Measurements from ENCODE around the gene MCF2L.

The MCF2L gene

GRCh38 chr13:113047587-113047986, 78.6 kb downstream of the MCF2L start:
- H3K9ac ChIP-seq (ENCODE audit: low read length) = no peak overlapping the region
- H3F3A ChIP-seq (ENCODE audit: insufficient read depth) = no peaks in the 10 kb centered on the region
- no peak overlapping the region for H3K4me2 ChIP-seq (ENCODE audit: low read depth, low read length, poor library complexity, severe bottlenecking)
- H2AFZ ChIP-seq (ENCODE audit: low read depth, low read length, severe bottlenecking) = no peak overlapping the region
- TF ChIP-seq EZH2phosphoT487 (conservative IDR thresholded peaks at IDR 0.05; ENCODE audit: low read length) = no peak
- TF ChIP-seq CTCF (IDR thresholded peaks at IDR 0.05; ENCODE audit: insufficient read depth, low read length, poor library complexity, severe bottlenecking) = no peak
- H3K79me2 ChIP-seq (ENCODE audit: insufficient read depth, low read length) = no peaks in the 10 kb centered on the region
- H3K4me3 ChIP-seq (ENCODE audit: insufficient read depth, low read length, poor library complexity, severe bottlenecking) = no peak overlapping the region
- H3K27me3 ChIP-seq (ENCODE audit: low read length) = no peaks in the 10 kb centered on the region
- no peaks in the 10 kb centered on the region for H3K9me2 ChIP-seq (replicated peaks; ENCODE audit: insufficient read depth, low read length)
- H4K20me1 ChIP-seq (ENCODE audit: low read depth, low read length) = no peaks in the 10 kb centered on the region
- no peak overlapping the region for H3K27ac ChIP-seq (ENCODE audit: low read depth, low read length)
- no peaks in the 10 kb centered on the region for H3K9me3 ChIP-seq (ENCODE audit: insufficient read depth, low read length)
- no peaks in the 10 kb centered on the region for H3K36me3 ChIP-seq (ENCODE audit: low read length)

- H3K4me2 ChIP-seq (ENCODE audit: low read depth, low read length, poor library complexity, severe bottlenecking) = no peak overlapping the region
- H3K79me2 ChIP-seq (ENCODE audit: insufficient read depth, low read length) = no peaks in the 10 kb centered on the region
- no peak overlapping the region for H3K9ac ChIP-seq (ENCODE audit: low read length)
These were observed 79.8 kb downstream of the MCF2L start for GRCh38 chr13:113048766-113049165.

GRCh38 chr13:113049521-113049941, 80.5 kb downstream of the MCF2L start:
- Histone ChIP-seq H2AFZ (ENCODE audit: low read depth, low read length, severe bottlenecking) (no peak overlapping the region), H3K27me3 (ENCODE audit: low read length) (no peaks in the 10 kb centered on the region), H3K36me3 (ENCODE audit: low read length) (no peaks in the 10 kb centered on the region), H3F3A (ENCODE audit: insufficient read depth) (no peaks in the 10 kb centered on the region), H3K4me2 (ENCODE audit: low read depth, low read length, poor library complexity, severe bottlenecking) (no peak overlapping the region), H3K9me3 (ENCODE audit: insufficient read depth, low read length) (no peaks in the 10 kb centered on the region), H3K9me2 (replicated peaks; ENCODE audit: insufficient read depth, low read length) (no peaks in the 10 kb centered on the region), H3K79me2 (ENCODE audit: insufficient read depth, low read length) (no peaks in the 10 kb centered on the region), H4K20me1 (ENCODE audit: low read depth, low read length) (no peaks in the 10 kb centered on the region), H3K27ac (ENCODE audit: low read depth, low read length) (no peak overlapping the region), H3K4me3 (ENCODE audit: insufficient read depth, low read length, poor library complexity, severe bottlenecking) (no peak overlapping the region), H3K9ac (ENCODE audit: low read length) (no peak overlapping the region)
- TF ChIP-seq EZH2phosphoT487 (conservative IDR thresholded peaks at IDR 0.05; ENCODE audit: low read length) (no peak), CTCF (IDR thresholded peaks at IDR 0.05; ENCODE audit: insufficient read depth, low read length, poor library complexity, severe bottlenecking) (no peak)

More at GRCh38 chr13:113048766-113049165, 79.8 kb downstream of the MCF2L start:
- Histone ChIP-seq H3K4me3 (ENCODE audit: insufficient read depth, low read length, poor library complexity, severe bottlenecking) (no peak overlapping the region), H2AFZ (ENCODE audit: low read depth, low read length, severe bottlenecking) (no peak overlapping the region), H3K27me3 (ENCODE audit: low read length) (no peaks in the 10 kb centered on the region), H3F3A (ENCODE audit: insufficient read depth) (no peaks in the 10 kb centered on the region), H3K27ac (ENCODE audit: low read depth, low read length) (no peak overlapping the region), H3K9me3 (ENCODE audit: insufficient read depth, low read length) (no peaks in the 10 kb centered on the region), H4K20me1 (ENCODE audit: low read depth, low read length) (no peaks in the 10 kb centered on the region), H3K9me2 (replicated peaks; ENCODE audit: insufficient read depth, low read length) (no peaks in the 10 kb centered on the region), H3K36me3 (ENCODE audit: low read length) (no peaks in the 10 kb centered on the region)
- no peak for TF ChIP-seq CTCF (IDR thresholded peaks at IDR 0.05; ENCODE audit: insufficient read depth, low read length, poor library complexity, severe bottlenecking)
- no peak for TF ChIP-seq EZH2phosphoT487 (conservative IDR thresholded peaks at IDR 0.05; ENCODE audit: low read length)
